ENCODE data around the gene NR3C2.

NR3C2 gene

GRCh38 chr4:148116969-148117368 lies 325.2 kb downstream of the NR3C2 start:
- H3K36me3 ChIP-seq (ENCODE audit: insufficient read depth, low read length) = peaks cover 25% of the 10 kb centered on the region
- H3K9ac ChIP-seq (ENCODE audit: low read length) = no peak overlapping the region
- no peaks in the 10 kb centered on the region for H3K9me3 ChIP-seq (ENCODE audit: low read length)
- H3K27me3 ChIP-seq (ENCODE audit: control insufficient read depth in 1 of 2, insufficient read depth in 2 of 2, low read length in 2 of 2) = no peaks in the 10 kb centered on the region
- H3K4me1 ChIP-seq (ENCODE audit: insufficient read depth, low read length) = peaks cover 9% of the 10 kb centered on the region
- no peak overlapping the region for H3K4me3 ChIP-seq (ENCODE audit: low read depth in 1 of 2, low read length in 2 of 2)
- no peak overlapping the region for H3K27ac ChIP-seq (ENCODE audit: low read depth, low read length)

- peaks cover 9% of the 10 kb centered on the region for H3K4me1 ChIP-seq (ENCODE audit: insufficient read depth, low read length)
- no peak overlapping the region for H3K27ac ChIP-seq (ENCODE audit: low read depth, low read length)
- peaks cover 25% of the 10 kb centered on the region for H3K36me3 ChIP-seq (ENCODE audit: insufficient read depth, low read length)
- H3K4me3 ChIP-seq (ENCODE audit: low read depth in 1 of 2, low read length in 2 of 2) = no peak overlapping the region
- no peaks in the 10 kb centered on the region for H3K27me3 ChIP-seq (ENCODE audit: control insufficient read depth in 1 of 2, insufficient read depth in 2 of 2, low read length in 2 of 2)
- H3K9ac ChIP-seq (ENCODE audit: low read length) = no peak overlapping the region
- H3K9me3 ChIP-seq (ENCODE audit: low read length) = no peaks in the 10 kb centered on the region
Observed at GRCh38 chr4:148116264-148116663, 325.9 kb downstream of the NR3C2 start.

- Histone ChIP-seq H3K9me3 (ENCODE audit: low read length) (no peaks in the 10 kb centered on the region), H3K9ac (ENCODE audit: low read length) (no peak overlapping the region), H3K36me3 (ENCODE audit: insufficient read depth, low read length) (peaks cover 25% of the 10 kb centered on the region), H3K4me3 (ENCODE audit: low read depth in 1 of 2, low read length in 2 of 2) (no peak overlapping the region), H3K4me1 (ENCODE audit: insufficient read depth, low read length) (peaks cover 9% of the 10 kb centered on the region), H3K27ac (ENCODE audit: low read depth, low read length) (no peak overlapping the region), H3K27me3 (ENCODE audit: control insufficient read depth in 1 of 2, insufficient read depth in 2 of 2, low read length in 2 of 2) (no peaks in the 10 kb centered on the region)
Observed at GRCh38 chr4:148114436-148114835, 327.8 kb downstream of the NR3C2 start.

GRCh38 chr4:148112231-148112982 lies 329.8 kb downstream of the NR3C2 start:
- H3K27ac ChIP-seq (ENCODE audit: low read depth, low read length) = no peak overlapping the region
- H3K27me3 ChIP-seq (ENCODE audit: control insufficient read depth in 1 of 2, insufficient read depth in 2 of 2, low read length in 2 of 2) = no peaks in the 10 kb centered on the region
- H3K4me1 ChIP-seq (ENCODE audit: insufficient read depth, low read length) = peaks cover 9% of the 10 kb centered on the region
- peaks cover 23% of the 10 kb centered on the region for H3K36me3 ChIP-seq (ENCODE audit: insufficient read depth, low read length)
- H3K9me3 ChIP-seq (ENCODE audit: low read length) = no peaks in the 10 kb centered on the region
- no peak overlapping the region for H3K9ac ChIP-seq (ENCODE audit: low read length)
- H3K4me3 ChIP-seq (ENCODE audit: low read depth in 1 of 2, low read length in 2 of 2) = no peak overlapping the region

GRCh38 chr4:148110169-148110568 lies 332.0 kb downstream of the NR3C2 start:
- Histone ChIP-seq H3K4me3 (ENCODE audit: low read depth in 1 of 2, low read length in 2 of 2) (no peak overlapping the region), H3K27me3 (ENCODE audit: control insufficient read depth in 1 of 2, insufficient read depth in 2 of 2, low read length in 2 of 2) (no peaks in the 10 kb centered on the region), H3K27ac (ENCODE audit: low read depth, low read length) (no peak overlapping the region), H3K4me1 (ENCODE audit: insufficient read depth, low read length) (no peaks in the 10 kb centered on the region), H3K9ac (ENCODE audit: low read length) (no peak overlapping the region), H3K9me3 (ENCODE audit: low read length) (no peaks in the 10 kb centered on the region), H3K36me3 (ENCODE audit: insufficient read depth, low read length) (peaks cover 22% of the 10 kb centered on the region)

GRCh38 chr4:148109216-148109615 lies 333.0 kb downstream of the NR3C2 start:
- Histone ChIP-seq H3K27me3 (ENCODE audit: control insufficient read depth in 1 of 2, insufficient read depth in 2 of 2, low read length in 2 of 2) (no peaks in the 10 kb centered on the region), H3K36me3 (ENCODE audit: insufficient read depth, low read length) (peaks cover 22% of the 10 kb centered on the region), H3K27ac (ENCODE audit: low read depth, low read length) (no peak overlapping the region), H3K4me3 (ENCODE audit: low read depth in 1 of 2, low read length in 2 of 2) (no peak overlapping the region), H3K9ac (ENCODE audit: low read length) (no peak overlapping the region), H3K4me1 (ENCODE audit: insufficient read depth, low read length) (no peaks in the 10 kb centered on the region), H3K9me3 (ENCODE audit: low read length) (no peaks in the 10 kb centered on the region)

GRCh38 chr4:148108766-148109165 lies 333.4 kb downstream of the NR3C2 start:
- Histone ChIP-seq H3K4me3 (ENCODE audit: low read depth in 1 of 2, low read length in 2 of 2) (no peak overlapping the region), H3K27me3 (ENCODE audit: control insufficient read depth in 1 of 2, insufficient read depth in 2 of 2, low read length in 2 of 2) (no peaks in the 10 kb centered on the region), H3K4me1 (ENCODE audit: insufficient read depth, low read length) (no peaks in the 10 kb centered on the region), H3K9me3 (ENCODE audit: low read length) (no peaks in the 10 kb centered on the region), H3K9ac (ENCODE audit: low read length) (no peak overlapping the region), H3K36me3 (ENCODE audit: insufficient read depth, low read length) (peaks cover 20% of the 10 kb centered on the region), H3K27ac (ENCODE audit: low read depth, low read length) (no peak overlapping the region)

- Histone ChIP-seq H3K9ac (ENCODE audit: low read length) (no peak overlapping the region), H3K4me3 (ENCODE audit: low read depth in 1 of 2, low read length in 2 of 2) (no peak overlapping the region), H3K27me3 (ENCODE audit: control insufficient read depth in 1 of 2, insufficient read depth in 2 of 2, low read length in 2 of 2) (no peaks in the 10 kb centered on the region), H3K27ac (ENCODE audit: low read depth, low read length) (no peak overlapping the region), H3K9me3 (ENCODE audit: low read length) (no peaks in the 10 kb centered on the region), H3K4me1 (ENCODE audit: insufficient read depth, low read length) (no peaks in the 10 kb centered on the region), H3K36me3 (ENCODE audit: insufficient read depth, low read length) (peaks cover 11% of the 10 kb centered on the region)
Observed at GRCh38 chr4:148103597-148104355, 338.4 kb downstream of the NR3C2 start.

GRCh38 chr4:148101790-148102189 lies 340.4 kb downstream of the NR3C2 start:
- H3K27ac ChIP-seq (ENCODE audit: low read depth, low read length) = no peak overlapping the region
- H3K9me3 ChIP-seq (ENCODE audit: low read length) = no peaks in the 10 kb centered on the region
- no peak overlapping the region for H3K9ac ChIP-seq (ENCODE audit: low read length)
- no peaks in the 10 kb centered on the region for H3K27me3 ChIP-seq (ENCODE audit: control insufficient read depth in 1 of 2, insufficient read depth in 2 of 2, low read length in 2 of 2)
- H3K4me3 ChIP-seq (ENCODE audit: low read depth in 1 of 2, low read length in 2 of 2) = no peak overlapping the region
- H3K36me3 ChIP-seq (ENCODE audit: insufficient read depth, low read length) = peaks cover 11% of the 10 kb centered on the region
- no peaks in the 10 kb centered on the region for H3K4me1 ChIP-seq (ENCODE audit: insufficient read depth, low read length)

- peaks cover 13% of the 10 kb centered on the region for H3K36me3 ChIP-seq (ENCODE audit: insufficient read depth, low read length)
- no peak overlapping the region for H3K4me3 ChIP-seq (ENCODE audit: low read depth in 1 of 2, low read length in 2 of 2)
- H3K9me3 ChIP-seq (ENCODE audit: low read length) = no peaks in the 10 kb centered on the region
- H3K9ac ChIP-seq (ENCODE audit: low read length) = no peak overlapping the region
- H3K27ac ChIP-seq (ENCODE audit: low read depth, low read length) = no peak overlapping the region
- H3K27me3 ChIP-seq (ENCODE audit: control insufficient read depth in 1 of 2, insufficient read depth in 2 of 2, low read length in 2 of 2) = no peaks in the 10 kb centered on the region
- H3K4me1 ChIP-seq (ENCODE audit: insufficient read depth, low read length) = no peaks in the 10 kb centered on the region
Observed at GRCh38 chr4:148101235-148101634, 341.0 kb downstream of the NR3C2 start.

- Histone ChIP-seq H3K9ac (ENCODE audit: low read length) (no peak overlapping the region), H3K27me3 (ENCODE audit: control insufficient read depth in 1 of 2, insufficient read depth in 2 of 2, low read length in 2 of 2) (no peaks in the 10 kb centered on the region), H3K36me3 (ENCODE audit: insufficient read depth, low read length) (peaks cover 6% of the 10 kb centered on the region), H3K4me3 (ENCODE audit: low read depth in 1 of 2, low read length in 2 of 2) (no peak overlapping the region), H3K4me1 (ENCODE audit: insufficient read depth, low read length) (no peaks in the 10 kb centered on the region), H3K27ac (ENCODE audit: low read depth, low read length) (no peak overlapping the region), H3K9me3 (ENCODE audit: low read length) (no peaks in the 10 kb centered on the region)
Observed at GRCh38 chr4:148097801-148098200, 344.4 kb downstream of the NR3C2 start.

All from muscle layer of colon (tissue), 2 donors.